HG02571 (cell line): ENCODE results near the gene LSM4.

Source experiments
- ATAC-seq: cut with Tn5 transposase; IDR thresholded peaks from one replicate; pipeline ENCODE4 v1.9.1; 2021; ENCODE audit warnings: mild to moderate bottlenecking, moderate library complexity; ENCODE audit not compliant: unreplicated experiment

LSM4 gene

GRCh38 chr19:18257503-18258470, 65.1 kb downstream of the LSM4 start:
- no peak for ATAC-seq
